ENCODE results near the gene RIMBP2. TPM values are rescaled to one million over a fixed set of nuclear protein-coding genes. Genes with fewer than 3 reads are reported as not detected.

The RIMBP2 gene
- total RNA-seq, 2 experiments from 2014 or later, result not detected

DNA sequence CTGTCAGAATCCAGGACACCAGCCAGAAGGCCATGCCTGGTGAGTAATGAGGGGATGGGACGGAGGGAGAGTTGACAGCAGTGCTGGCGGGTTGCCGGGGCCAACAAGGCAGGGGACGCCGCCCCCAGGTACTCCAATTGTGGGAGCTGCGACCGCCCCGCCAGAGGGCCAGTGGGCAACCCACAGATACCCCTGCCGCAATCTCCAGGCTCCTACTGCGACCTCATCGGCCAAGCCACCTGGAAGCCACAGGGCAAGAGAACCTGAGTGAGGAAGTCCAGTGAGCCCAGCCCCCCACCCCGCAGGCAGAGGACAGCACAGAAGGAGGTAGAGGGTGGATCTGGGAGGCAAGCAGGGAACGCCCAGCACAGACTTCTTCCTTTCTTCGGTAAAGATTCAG, 103.0 kb downstream of the RIMBP2 start:
- TF ChIP-seq, protein P1, sequence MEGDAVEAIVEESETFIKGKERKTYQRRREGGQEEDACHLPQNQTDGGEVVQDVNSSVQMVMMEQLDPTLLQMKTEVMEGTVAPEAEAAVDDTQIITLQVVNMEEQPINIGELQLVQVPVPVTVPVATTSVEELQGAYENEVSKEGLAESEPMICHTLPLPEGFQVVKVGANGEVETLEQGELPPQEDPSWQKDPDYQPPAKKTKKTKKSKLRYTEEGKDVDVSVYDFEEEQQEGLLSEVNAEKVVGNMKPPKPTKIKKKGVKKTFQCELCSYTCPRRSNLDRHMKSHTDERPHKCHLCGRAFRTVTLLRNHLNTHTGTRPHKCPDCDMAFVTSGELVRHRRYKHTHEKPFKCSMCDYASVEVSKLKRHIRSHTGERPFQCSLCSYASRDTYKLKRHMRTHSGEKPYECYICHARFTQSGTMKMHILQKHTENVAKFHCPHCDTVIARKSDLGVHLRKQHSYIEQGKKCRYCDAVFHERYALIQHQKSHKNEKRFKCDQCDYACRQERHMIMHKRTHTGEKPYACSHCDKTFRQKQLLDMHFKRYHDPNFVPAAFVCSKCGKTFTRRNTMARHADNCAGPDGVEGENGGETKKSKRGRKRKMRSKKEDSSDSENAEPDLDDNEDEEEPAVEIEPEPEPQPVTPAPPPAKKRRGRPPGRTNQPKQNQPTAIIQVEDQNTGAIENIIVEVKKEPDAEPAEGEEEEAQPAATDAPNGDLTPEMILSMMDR (IDR thresholded peaks at IDR 0.05), result no peak
- CTCF ChIA-PET, result interaction anchor here (0.6 kb wide), 1 partner anchor 12 kb away, joined by 3 read pairs; no protein-coding TSS in a partner anchor

DNA sequence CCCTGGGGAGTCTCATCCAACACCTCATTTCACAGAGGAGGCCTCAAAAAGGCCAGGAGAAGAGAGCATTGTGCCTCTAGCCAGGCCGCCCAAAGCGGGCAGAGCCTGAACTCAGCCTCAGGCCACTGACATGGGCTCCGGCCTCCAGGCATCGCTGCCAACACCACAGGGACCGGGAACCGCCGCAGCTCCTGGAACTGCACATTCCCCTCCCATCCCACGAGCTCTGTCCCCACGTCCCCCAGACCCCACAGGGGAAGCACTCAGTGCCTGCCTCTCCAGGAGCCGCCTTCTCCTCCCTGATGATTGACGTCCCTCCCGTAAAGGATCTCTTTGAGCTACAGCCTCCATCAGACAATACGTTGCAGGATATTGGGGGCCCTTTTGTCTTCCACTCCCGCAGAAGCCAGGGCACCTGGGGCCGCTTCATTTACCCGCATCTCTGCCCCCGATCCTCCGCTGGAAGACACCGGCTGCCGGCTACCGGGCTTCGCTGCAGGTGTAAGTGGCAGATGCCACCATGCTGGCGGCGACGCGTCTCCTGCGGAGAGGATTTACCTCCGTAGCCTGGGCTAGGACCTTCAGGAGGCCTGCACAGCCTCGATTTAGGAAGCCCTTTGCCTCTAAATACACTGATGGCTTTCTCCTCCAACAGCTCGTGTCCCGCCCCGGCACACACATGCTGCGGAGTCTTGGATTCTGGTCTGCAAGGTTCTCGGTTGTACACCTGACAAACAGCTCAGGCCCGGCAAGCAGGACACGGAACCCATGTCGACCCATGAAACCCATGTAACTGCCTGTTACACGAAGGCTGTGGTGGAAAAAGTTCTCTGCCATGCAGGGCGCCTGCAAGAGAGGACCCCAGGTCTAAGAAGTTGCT, 104.8 kb downstream of the RIMBP2 start:
- Histone ChIP-seq H3K4me3 (ENCODE audit: low read length) (no peak overlapping the region), H3K27ac (ENCODE audit: low read depth in 1 of 2, low read length in 2 of 2) (no peak overlapping the region), H3K9me3 (ENCODE audit: control insufficient read depth in 1 of 2, insufficient read depth in 1 of 2, low read length in 2 of 2) (peaks cover 0 to 11% of the 10 kb centered on the region in 2 experiments), H3K36me3 (ENCODE audit: insufficient read depth, low read length) (no peaks in the 10 kb centered on the region), H3K27me3 (ENCODE audit: control insufficient read depth in 1 of 2, insufficient read depth in 2 of 2, low read length in 2 of 2) (peaks cover 0 to 1% of the 10 kb centered on the region in 2 experiments), H3K4me1 (ENCODE audit: insufficient read depth, low read length) (no peaks in the 10 kb centered on the region)
- Mint-ChIP-seq H3K36me3 (ENCODE audit: low read depth) (no peaks in the 10 kb centered on the region), H3K4me1 (ENCODE audit: low read depth) (no peaks in the 10 kb centered on the region), H3K9me3 (no peaks in the 10 kb centered on the region), H3K4me3 (no peak overlapping the region), H3K27ac (no peak overlapping the region), H3K27me3 (no peaks in the 10 kb centered on the region)
- no peak for ATAC-seq (ENCODE audit: poor library complexity)
- intact Hi-C loops (cut with DNase I, micrococcal nuclease), result no loop called here
- DNase-seq, result no peak
- TF ChIP-seq, protein P1 (IDR thresholded peaks at IDR 0.05), result no peak
- POLR2A ChIA-PET, result no interaction called here
- CTCF ChIA-PET, result no interaction called here

More for the DNA sequence above, 103.0 kb downstream of the RIMBP2 start:
- H3K4me1 ChIP-seq (ENCODE audit: insufficient read depth, low read length), result no peaks in the 10 kb centered on the region
- H3K36me3 ChIP-seq (ENCODE audit: insufficient read depth, low read length), result no peaks in the 10 kb centered on the region
- Mint-ChIP-seq H3K4me1 (ENCODE audit: low read depth) (no peaks in the 10 kb centered on the region), H3K9me3 (no peaks in the 10 kb centered on the region), H3K27me3 (no peaks in the 10 kb centered on the region), H3K36me3 (ENCODE audit: low read depth) (no peaks in the 10 kb centered on the region), H3K27ac (no peak overlapping the region), H3K4me3 (no peak overlapping the region)
- H3K27me3 ChIP-seq (ENCODE audit: control insufficient read depth in 1 of 2, insufficient read depth in 2 of 2, low read length in 2 of 2), result peaks cover 0 to 3% of the 10 kb centered on the region in 2 experiments
- POLR2A ChIA-PET, result no interaction called here
- H3K9me3 ChIP-seq (ENCODE audit: control insufficient read depth in 1 of 2, insufficient read depth in 1 of 2, low read length in 2 of 2), result peaks cover 0 to 11% of the 10 kb centered on the region in 2 experiments
- no peak overlapping the region for H3K4me3 ChIP-seq (ENCODE audit: low read length)
- ATAC-seq (ENCODE audit: poor library complexity), result no peak
- H3K27ac ChIP-seq (ENCODE audit: low read depth in 1 of 2, low read length in 2 of 2), result no peak overlapping the region
- intact Hi-C loops (cut with DNase I, micrococcal nuclease), result no loop called here
- no peak for DNase-seq

DNA sequence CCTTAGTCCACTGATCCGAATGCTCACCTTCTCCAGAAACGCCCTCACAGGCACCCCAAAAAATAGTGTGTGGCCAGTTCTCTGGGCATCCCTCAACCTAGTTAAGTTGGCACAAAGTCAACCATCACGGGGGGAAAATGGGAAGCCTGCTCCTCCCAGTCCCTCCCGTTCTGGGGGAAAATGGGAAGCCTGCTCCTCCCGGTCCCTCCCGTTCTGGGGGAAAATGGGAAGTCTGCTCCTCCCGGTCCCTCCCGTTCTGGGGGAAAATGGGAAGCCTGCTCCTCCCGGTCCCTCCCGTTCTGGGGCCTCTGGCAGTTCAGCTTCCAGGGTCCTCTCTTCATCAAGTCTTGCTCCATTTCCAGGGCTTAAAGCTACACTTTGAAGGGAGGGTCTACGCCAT, 106.1 kb downstream of the RIMBP2 start:
- H3K27me3 ChIP-seq (ENCODE audit: control insufficient read depth in 1 of 2, insufficient read depth in 2 of 2, low read length in 2 of 2), result no peaks in the 10 kb centered on the region
- H3K27ac ChIP-seq (ENCODE audit: low read depth in 1 of 2, low read length in 2 of 2), result no peak overlapping the region
- ATAC-seq (ENCODE audit: poor library complexity) (no peak), DNase-seq (no peak)
- no peaks in the 10 kb centered on the region for H3K4me1 Mint-ChIP-seq (ENCODE audit: low read depth)
- no peak overlapping the region for H3K27ac Mint-ChIP-seq
- H3K4me3 Mint-ChIP-seq, result no peak overlapping the region
- intact Hi-C loops (cut with DNase I, micrococcal nuclease), result no loop called here
- no peaks in the 10 kb centered on the region for H3K9me3 Mint-ChIP-seq
- POLR2A ChIA-PET, result no interaction called here
- H3K9me3 ChIP-seq (ENCODE audit: control insufficient read depth in 1 of 2, insufficient read depth in 1 of 2, low read length in 2 of 2), result peaks cover 0 to 11% of the 10 kb centered on the region in 2 experiments
- no peaks in the 10 kb centered on the region for H3K36me3 ChIP-seq (ENCODE audit: insufficient read depth, low read length)
- no peaks in the 10 kb centered on the region for H3K4me1 ChIP-seq (ENCODE audit: insufficient read depth, low read length)
- no peaks in the 10 kb centered on the region for H3K27me3 Mint-ChIP-seq
- CTCF ChIA-PET, result no interaction called here
- no peak overlapping the region for H3K4me3 ChIP-seq (ENCODE audit: low read length)
- no peaks in the 10 kb centered on the region for H3K36me3 Mint-ChIP-seq (ENCODE audit: low read depth)
- TF ChIP-seq, protein P1 (IDR thresholded peaks at IDR 0.05), result no peak
